ENCODE measurements around the gene AFP.

The AFP gene

DNA sequence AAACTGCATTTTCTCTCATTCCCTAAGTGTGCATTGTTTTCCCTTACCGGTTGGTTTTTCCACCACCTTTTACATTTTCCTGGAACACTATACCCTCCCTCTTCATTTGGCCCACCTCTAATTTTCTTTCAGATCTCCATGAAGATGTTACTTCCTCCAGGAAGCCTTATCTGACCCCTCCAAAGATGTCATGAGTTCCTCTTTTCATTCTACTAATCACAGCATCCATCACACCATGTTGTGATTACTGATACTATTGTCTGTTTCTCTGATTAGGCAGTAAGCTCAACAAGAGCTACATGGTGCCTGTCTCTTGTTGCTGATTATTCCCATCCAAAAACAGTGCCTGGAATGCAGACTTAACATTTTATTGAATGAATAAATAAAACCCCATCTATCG, 2.9 kb upstream of the AFP start:
- ChIA-PET POLR2A (ENCODE audit: low non-redundant PET) (no interaction called here), CTCF (no interaction called here)
- TF ChIP-seq, protein P1, sequence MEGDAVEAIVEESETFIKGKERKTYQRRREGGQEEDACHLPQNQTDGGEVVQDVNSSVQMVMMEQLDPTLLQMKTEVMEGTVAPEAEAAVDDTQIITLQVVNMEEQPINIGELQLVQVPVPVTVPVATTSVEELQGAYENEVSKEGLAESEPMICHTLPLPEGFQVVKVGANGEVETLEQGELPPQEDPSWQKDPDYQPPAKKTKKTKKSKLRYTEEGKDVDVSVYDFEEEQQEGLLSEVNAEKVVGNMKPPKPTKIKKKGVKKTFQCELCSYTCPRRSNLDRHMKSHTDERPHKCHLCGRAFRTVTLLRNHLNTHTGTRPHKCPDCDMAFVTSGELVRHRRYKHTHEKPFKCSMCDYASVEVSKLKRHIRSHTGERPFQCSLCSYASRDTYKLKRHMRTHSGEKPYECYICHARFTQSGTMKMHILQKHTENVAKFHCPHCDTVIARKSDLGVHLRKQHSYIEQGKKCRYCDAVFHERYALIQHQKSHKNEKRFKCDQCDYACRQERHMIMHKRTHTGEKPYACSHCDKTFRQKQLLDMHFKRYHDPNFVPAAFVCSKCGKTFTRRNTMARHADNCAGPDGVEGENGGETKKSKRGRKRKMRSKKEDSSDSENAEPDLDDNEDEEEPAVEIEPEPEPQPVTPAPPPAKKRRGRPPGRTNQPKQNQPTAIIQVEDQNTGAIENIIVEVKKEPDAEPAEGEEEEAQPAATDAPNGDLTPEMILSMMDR (conservative IDR thresholded peaks at IDR 0.05; ENCODE audit: low read depth) = no peak
- H3K27ac ChIP-seq = no peak overlapping the region
- no peak for DNase-seq (ENCODE audit: low spot score)

DNA sequence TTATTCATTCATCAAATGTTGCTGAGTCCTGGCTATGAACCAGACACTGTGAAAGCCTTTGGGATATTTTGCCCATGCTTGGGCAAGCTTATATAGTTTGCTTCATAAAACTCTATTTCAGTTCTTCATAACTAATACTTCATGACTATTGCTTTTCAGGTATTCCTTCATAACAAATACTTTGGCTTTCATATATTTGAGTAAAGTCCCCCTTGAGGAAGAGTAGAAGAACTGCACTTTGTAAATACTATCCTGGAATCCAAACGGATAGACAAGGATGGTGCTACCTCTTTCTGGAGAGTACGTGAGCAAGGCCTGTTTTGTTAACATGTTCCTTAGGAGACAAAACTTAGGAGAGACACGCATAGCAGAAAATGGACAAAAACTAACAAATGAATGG, 1.7 kb upstream of the AFP start:
- POLR2A ChIA-PET (ENCODE audit: low non-redundant PET) = no interaction called here
- DNase-seq (ENCODE audit: low spot score) = peak; percentile 20
- no peak overlapping the region for H3K27ac ChIP-seq
- CTCF ChIA-PET = interaction anchor here (1.0 kb wide), 1 partner anchor 10 kb away, joined by 3 read pairs; no protein-coding TSS in a partner anchor
- TF ChIP-seq, protein P1 (conservative IDR thresholded peaks at IDR 0.05; ENCODE audit: low read depth) = peak; percentile 41

DNA sequence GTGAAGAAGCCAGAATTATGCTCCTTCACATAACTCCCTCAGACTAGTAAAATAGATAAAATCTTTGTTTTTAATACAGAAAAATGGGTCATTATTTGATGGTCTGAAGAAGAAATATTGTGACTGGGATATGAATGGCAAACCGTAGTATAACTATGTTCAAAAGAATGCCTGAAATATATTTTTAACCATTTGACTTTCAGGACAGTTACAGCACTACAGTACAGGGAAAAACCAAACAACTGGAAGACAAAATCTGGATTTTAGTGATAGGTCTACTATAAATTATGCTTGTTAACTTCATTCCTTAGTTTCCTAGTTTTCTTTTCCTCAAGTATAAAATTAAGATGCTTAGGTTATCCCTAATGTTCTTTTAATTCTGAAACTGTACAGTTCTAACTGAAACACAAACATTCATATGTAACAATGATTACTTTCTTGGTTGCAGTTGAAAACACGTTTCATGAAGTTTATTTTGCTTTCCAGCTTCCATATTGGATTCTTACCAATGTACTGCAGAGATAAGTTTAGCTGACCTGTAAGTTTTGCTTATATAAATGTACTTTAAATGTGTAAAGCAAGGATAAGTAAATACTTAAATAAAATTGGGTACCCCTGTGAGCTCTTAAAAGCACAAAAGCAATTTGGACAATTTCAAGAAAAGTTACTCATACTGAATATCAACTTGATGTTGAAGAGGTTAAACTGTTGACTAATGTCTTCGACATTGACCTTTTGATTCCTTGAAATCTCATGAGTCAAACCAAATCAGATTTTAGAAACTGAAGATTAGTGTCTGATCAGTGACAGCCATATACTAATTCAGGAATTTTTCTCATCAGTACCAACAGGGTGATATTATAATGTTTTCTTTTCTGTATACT, 895 bp downstream of the AFP start:
- TF ChIP-seq, protein P1 (conservative IDR thresholded peaks at IDR 0.05; ENCODE audit: low read depth) = no peak
- CTCF ChIA-PET = interaction anchor here (0.6 to 0.7 kb wide), 2 partner anchors 43 to 126 kb away, joined by 3 read pairs; no protein-coding TSS in a partner anchor

DNA sequence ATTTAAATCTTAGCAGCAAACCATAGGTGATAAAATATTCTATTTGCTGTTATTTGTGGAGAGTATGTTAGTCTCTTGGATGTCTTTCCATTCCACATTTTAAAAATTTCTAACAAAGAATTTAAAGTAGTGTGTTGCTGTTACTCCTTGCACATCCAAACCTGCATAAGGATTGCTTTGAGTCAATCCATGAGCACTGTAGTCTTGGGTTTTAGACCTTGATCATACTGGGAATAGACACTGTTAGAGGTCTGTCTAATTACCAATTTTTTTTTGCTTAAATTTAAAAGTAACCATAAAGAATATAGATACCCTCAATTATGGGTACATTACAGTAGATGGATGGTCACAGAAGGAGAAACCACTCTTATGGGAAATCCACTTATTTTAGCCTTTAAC, 1.5 kb downstream of the AFP start:
- ChIA-PET CTCF (interaction anchor here (0.7 kb wide), 1 partner anchor 43 kb away, joined by 3 read pairs; no protein-coding TSS in a partner anchor), POLR2A (ENCODE audit: low non-redundant PET) (no interaction called here)
- no peak overlapping the region for H3K27ac ChIP-seq
- TF ChIP-seq, protein P1 (conservative IDR thresholded peaks at IDR 0.05; ENCODE audit: low read depth) = no peak
- no peak for DNase-seq (ENCODE audit: low spot score)

More for the DNA sequence above, 895 bp downstream of the AFP start:
- POLR2A ChIA-PET (ENCODE audit: low non-redundant PET) = no interaction called here
- no peak for DNase-seq (ENCODE audit: low spot score)
- H3K27ac ChIP-seq = no peak overlapping the region

DNA sequence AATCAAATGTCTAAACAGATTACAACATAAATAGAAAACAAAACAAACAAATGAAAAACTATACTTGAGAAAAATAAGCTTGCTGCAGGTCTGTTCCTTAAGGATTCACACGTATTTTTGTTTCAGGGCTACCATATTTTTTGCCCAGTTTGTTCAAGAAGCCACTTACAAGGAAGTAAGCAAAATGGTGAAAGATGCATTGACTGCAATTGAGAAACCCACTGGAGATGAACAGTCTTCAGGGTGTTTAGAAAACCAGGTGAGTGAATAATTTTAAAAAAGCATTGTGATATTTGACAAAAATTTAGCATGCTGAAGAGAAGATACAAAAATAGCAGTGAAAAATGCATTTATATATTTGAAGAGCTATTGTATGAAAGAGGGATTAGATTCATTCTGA, 2.0 kb downstream of the AFP start:
- POLR2A ChIA-PET (ENCODE audit: low non-redundant PET) = no interaction called here
- no peak for DNase-seq (ENCODE audit: low spot score)
- CTCF ChIA-PET = interaction anchor here (0.6 to 1.2 kb wide), 3 partner anchors 19 to 111 kb away, joined by 3 to 4 read pairs (median 4); no protein-coding TSS in a partner anchor
- TF ChIP-seq, protein P1 (conservative IDR thresholded peaks at IDR 0.05; ENCODE audit: low read depth) = no peak
- H3K27ac ChIP-seq = no peak overlapping the region

DNA sequence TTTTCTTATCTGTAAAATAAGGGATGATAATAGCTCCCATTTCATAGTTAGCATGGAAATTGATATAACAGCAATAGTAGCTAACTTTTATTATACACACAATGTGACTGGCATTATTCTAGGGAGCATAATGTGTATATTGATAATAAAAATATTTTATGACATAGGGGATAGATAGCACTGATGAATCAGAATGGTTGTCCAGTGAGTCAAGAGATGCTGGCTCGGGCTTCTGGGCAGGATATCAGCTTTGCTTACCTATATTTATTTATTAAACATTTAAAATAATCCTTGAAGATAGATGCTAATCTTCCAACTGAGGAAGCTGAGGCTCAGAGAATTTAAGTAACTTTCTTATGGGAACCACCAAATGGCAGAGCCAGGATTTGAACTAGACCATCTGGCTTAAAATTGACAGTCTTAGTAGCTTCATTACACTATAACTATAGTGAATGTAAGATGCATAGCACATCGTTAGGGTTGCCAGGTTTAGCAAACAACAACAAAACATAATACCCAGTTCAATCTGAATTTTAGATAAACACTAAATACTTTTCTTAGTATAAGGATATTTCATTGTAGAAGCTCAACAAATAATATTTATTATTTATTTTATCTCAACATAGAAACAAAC, 2.7 kb downstream of the AFP start:
- no peak for DNase-seq (ENCODE audit: low spot score)
- TF ChIP-seq, protein P1 (conservative IDR thresholded peaks at IDR 0.05; ENCODE audit: low read depth) = no peak
- ChIA-PET CTCF (interaction anchor here (0.6 to 1.2 kb wide), 3 partner anchors 20 to 110 kb away, joined by 3 to 4 read pairs (median 4); no protein-coding TSS in a partner anchor), POLR2A (ENCODE audit: low non-redundant PET) (no interaction called here)
- H3K27ac ChIP-seq = no peak overlapping the region

All from RWPE1 (cell line).